Esophagus squamous epithelium (tissue), 4 donors: ENCODE results near the gene PASD1. TPM values are rescaled to one million over a fixed set of nuclear protein-coding genes. Genes with fewer than 3 reads are reported as not detected.

Experiments
- total RNA-seq, 4 donors: library from RNA; depleted of rRNA; stranded (reverse); fragments of >200 nt; gene quantifications; one replicate each; pipeline ENCODE4 v1.1.0, GENCODE V29; 2016

Gene PASD1
- total RNA-seq, 4 donors from 2014 or later: not detected

Other genes starting within 250 kb of the PASD1 start
- gene VMA21, start 166.5 kb upstream of the PASD1 start, total RNA-seq: 10 to 100 TPM; 16.3 to 38.6 (median 32.5) TPM
- 1 to 10 TPM in 1 of 4 donors, under 1 TPM in 2, not detected in 1; 0.15 to 1.1 (median 0.41) TPM for gene PRRG3, start 131.8 kb downstream of the PASD1 start, total RNA-seq
- not detected for gene FATE1, start 152.4 kb downstream of the PASD1 start, total RNA-seq
- gene CNGA2, start 171.1 kb downstream of the PASD1 start, total RNA-seq: not detected